ENCODE data around the gene TFAP2E.

Gene TFAP2E

GRCh38 chr1:35557611-35558373, 15.3 kb upstream of the TFAP2E start, which contains the start of gene NCDN:
TSS of gene NCDN (plus strand) at chr1:35557799. CDS start at chr1:35558191, 392 bp downstream.
- Histone ChIP-seq H3K9ac (ENCODE audit: low read length) (peak within 1 kb of the TSS; percentile 95), H2AFZ (ENCODE audit: insufficient read depth, low read length, poor library complexity) (peak within 1 kb of the TSS; percentile 81), H3K4ac (ENCODE audit: low read depth, low read length) (peak within 1 kb of the TSS; percentile 76), H4K91ac (ENCODE audit: low read depth, low read length) (peak within 1 kb of the TSS; percentile 98), H4K12ac (ENCODE audit: low read depth, low read length) (peak within 1 kb of the TSS; percentile 91), H3K4me3 (ENCODE audit: low read depth, low read length) (peak within 1 kb of the TSS; percentile 97), H3K27me3 (ENCODE audit: insufficient read depth, low read length) (no peaks in the 10 kb centered on the region), H2BK12ac (ENCODE audit: low read length) (peak within 1 kb of the TSS; percentile 12), H3K27ac (ENCODE audit: low read depth, low read length) (peak within 1 kb of the TSS; percentile 98), H3K18ac (ENCODE audit: low read length) (peak within 1 kb of the TSS; percentile 92), H2BK120ac (ENCODE audit: insufficient read depth, low read length, poor library complexity) (peak within 1 kb of the TSS; percentile 93), H3K14ac (ENCODE audit: low read length) (peak within 1 kb of the TSS; percentile 96), H3K4me1 (ENCODE audit: control insufficient read depth in 1 of 2, insufficient read depth in 2 of 2, low read length in 2 of 2) (peaks cover 4 to 12% of the 10 kb centered on the region in 2 experiments), H3K9me3 (ENCODE audit: insufficient read depth, low read depth, low read length) (peaks cover 3% of the 10 kb centered on the region), H3K36me3 (ENCODE audit: control insufficient read depth in 1 of 2, insufficient read depth in 2 of 2, low read length in 2 of 2) (peaks cover 14 to 24% of the 10 kb centered on the region in 2 experiments), H3K23ac (ENCODE audit: low read length) (no peak within 1 kb of the TSS), H3K79me2 (ENCODE audit: control insufficient read depth, insufficient read depth, low read length, poor library complexity) (peaks cover 8% of the 10 kb centered on the region), H2AK5ac (ENCODE audit: low read length) (no peak within 1 kb of the TSS), H3K79me1 (ENCODE audit: low read length) (peaks cover 9% of the 10 kb centered on the region), H3K4me2 (ENCODE audit: low read length) (peak within 1 kb of the TSS; percentile 87), H2BK5ac (ENCODE audit: low read depth, low read length, poor library complexity) (peak within 1 kb of the TSS; percentile 97), H4K8ac (ENCODE audit: low read depth, low read length) (peak within 1 kb of the TSS; percentile 98)
- DNase-seq = peak; percentile 95 to 96
- WGBS (ENCODE audit: extremely low coverage, insufficient coverage, insufficient read length) = no CpG with 5 or more reads among the region's 58 CpGs

- H3K79me2 ChIP-seq (ENCODE audit: control insufficient read depth, insufficient read depth, low read length, poor library complexity) = peaks cover 8% of the 10 kb centered on the region
- peak overlapping the region; percentile 12 for H2BK12ac ChIP-seq (ENCODE audit: low read length)
- peak overlapping the region; percentile 57 for H3K9ac ChIP-seq (ENCODE audit: low read length)
- H3K23ac ChIP-seq (ENCODE audit: low read length) = no peak overlapping the region
- H3K14ac ChIP-seq (ENCODE audit: low read length) = peak overlapping the region; percentile 68
- peaks cover 4 to 12% of the 10 kb centered on the region in 2 experiments for H3K4me1 ChIP-seq (ENCODE audit: control insufficient read depth in 1 of 2, insufficient read depth in 2 of 2, low read length in 2 of 2)
- H3K4ac ChIP-seq (ENCODE audit: low read depth, low read length) = no peak overlapping the region
- H2BK120ac ChIP-seq (ENCODE audit: insufficient read depth, low read length, poor library complexity) = no peak overlapping the region
- DNase-seq = no peak
- peak overlapping the region; percentile 78 for H4K12ac ChIP-seq (ENCODE audit: low read depth, low read length)
- peak overlapping the region; percentile 81 for H2AFZ ChIP-seq (ENCODE audit: insufficient read depth, low read length, poor library complexity)
- H3K9me3 ChIP-seq (ENCODE audit: insufficient read depth, low read depth, low read length) = peaks cover 3% of the 10 kb centered on the region
- H2AK5ac ChIP-seq (ENCODE audit: low read length) = no peak overlapping the region
- H3K27me3 ChIP-seq (ENCODE audit: insufficient read depth, low read length) = no peaks in the 10 kb centered on the region
- no peak overlapping the region for H3K27ac ChIP-seq (ENCODE audit: low read depth, low read length)
- H3K36me3 ChIP-seq (ENCODE audit: control insufficient read depth in 1 of 2, insufficient read depth in 2 of 2, low read length in 2 of 2) = peaks cover 18 to 26% of the 10 kb centered on the region in 2 experiments
- peak overlapping the region; percentile 87 for H3K4me2 ChIP-seq (ENCODE audit: low read length)
- peak overlapping the region; percentile 97 for H3K4me3 ChIP-seq (ENCODE audit: low read depth, low read length)
- H4K91ac ChIP-seq (ENCODE audit: low read depth, low read length) = no peak overlapping the region
- H3K79me1 ChIP-seq (ENCODE audit: low read length) = peaks cover 9% of the 10 kb centered on the region
- peak overlapping the region; percentile 78 for H4K8ac ChIP-seq (ENCODE audit: low read depth, low read length)
- H3K18ac ChIP-seq (ENCODE audit: low read length) = peak overlapping the region; percentile 18
- 100% methylated on average over 1 of the region's 26 CpGs for WGBS (ENCODE audit: extremely low coverage, insufficient coverage, insufficient read length)
- no peak overlapping the region for H2BK5ac ChIP-seq (ENCODE audit: low read depth, low read length, poor library complexity)
Observed at GRCh38 chr1:35558374-35559316, 14.5 kb upstream of the TFAP2E start.

DNA sequence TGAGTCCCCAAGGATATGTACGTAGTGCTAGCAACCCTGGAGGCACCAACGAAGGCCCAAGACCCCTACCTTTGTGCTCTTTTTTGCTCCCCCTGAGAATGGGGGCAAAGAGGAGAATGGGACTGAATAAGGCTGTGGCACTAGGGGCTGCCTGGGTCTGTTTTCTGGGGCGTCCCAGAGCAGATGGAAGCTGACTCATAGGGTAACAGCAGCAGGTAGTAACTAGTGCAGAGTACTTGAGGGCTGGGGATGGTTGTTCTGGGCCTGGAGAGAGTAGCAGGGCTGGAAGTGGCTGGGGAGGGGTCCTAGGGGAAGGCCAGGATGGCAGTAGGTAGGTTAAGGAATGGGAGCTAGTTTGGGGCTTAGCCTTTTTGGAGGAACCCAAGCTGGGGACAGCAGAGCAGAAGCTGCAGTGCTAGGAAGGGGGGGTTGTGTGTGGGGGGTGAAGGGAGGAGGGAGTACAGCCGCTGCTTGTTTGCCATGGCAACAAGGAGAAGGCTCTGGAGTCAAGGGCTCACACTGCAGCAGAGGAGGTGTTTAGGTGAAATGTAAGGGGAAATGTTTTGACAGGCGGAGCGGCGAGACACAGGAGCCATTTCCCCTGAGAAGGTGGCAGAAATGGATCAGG, 13.7 kb upstream of the TFAP2E start:
- Histone ChIP-seq H3K14ac (ENCODE audit: low read length) (no peak overlapping the region), H3K18ac (ENCODE audit: low read length) (no peak overlapping the region), H2BK120ac (ENCODE audit: insufficient read depth, low read length, poor library complexity) (no peak overlapping the region), H3K4me2 (ENCODE audit: low read length) (no peak overlapping the region), H3K4me1 (ENCODE audit: control insufficient read depth in 1 of 2, insufficient read depth in 2 of 2, low read length in 2 of 2) (peaks cover 4 to 12% of the 10 kb centered on the region in 2 experiments), H3K27me3 (ENCODE audit: insufficient read depth, low read length) (no peaks in the 10 kb centered on the region), H2BK5ac (ENCODE audit: low read depth, low read length, poor library complexity) (no peak overlapping the region), H2BK12ac (ENCODE audit: low read length) (no peak overlapping the region), H3K36me3 (ENCODE audit: control insufficient read depth in 1 of 2, insufficient read depth in 2 of 2, low read length in 2 of 2) (peaks cover 21 to 27% of the 10 kb centered on the region in 2 experiments), H4K8ac (ENCODE audit: low read depth, low read length) (no peak overlapping the region), H4K12ac (ENCODE audit: low read depth, low read length) (no peak overlapping the region), H3K27ac (ENCODE audit: low read depth, low read length) (no peak overlapping the region), H3K9ac (ENCODE audit: low read length) (no peak overlapping the region), H3K4me3 (ENCODE audit: low read depth, low read length) (no peak overlapping the region), H2AK5ac (ENCODE audit: low read length) (no peak overlapping the region), H3K23ac (ENCODE audit: low read length) (no peak overlapping the region), H3K79me2 (ENCODE audit: control insufficient read depth, insufficient read depth, low read length, poor library complexity) (peaks cover 8% of the 10 kb centered on the region), H4K91ac (ENCODE audit: low read depth, low read length) (no peak overlapping the region), H2AFZ (ENCODE audit: insufficient read depth, low read length, poor library complexity) (no peak overlapping the region), H3K4ac (ENCODE audit: low read depth, low read length) (no peak overlapping the region), H3K79me1 (ENCODE audit: low read length) (peaks cover 9% of the 10 kb centered on the region), H3K9me3 (ENCODE audit: insufficient read depth, low read depth, low read length) (peaks cover 3% of the 10 kb centered on the region)
- WGBS (ENCODE audit: extremely low coverage, insufficient coverage, insufficient read length) = no CpG with 5 or more reads among the region's 7 CpGs
- no peak for DNase-seq
